A673 (cell line): Measurements from ENCODE around the gene NT5C. TPM values are rescaled to one million over a fixed set of nuclear protein-coding genes. Genes with fewer than 3 reads are reported as not detected.

Source experiments
- BruUV-seq: library from RNA; stranded (reverse); fragments of 400-500 nt; replicated peaks from 2 replicates; lab custom pipeline; 2021; lab: Mats Ljungman, UMichigan
- CTCF ChIA-PET: fragments of 300-600 bp; sonication (Branson Sonifier 250); formaldehyde crosslinking; loops from one replicate; lab custom pipeline; 2022; ENCODE audit warnings: antibody characterized with exemption; lab: Charles Lee
- POLR2A ChIA-PET: fragments of 300-600 bp; sonication (Branson Sonifier 250); formaldehyde crosslinking; loops from one replicate; lab custom pipeline; 2022; ENCODE audit warnings: antibody characterized with exemption; ENCODE audit not compliant: low non-redundant PET; lab: Charles Lee
- DNase-seq: peaks from one replicate; pipeline ENCODE4 v3.0.0-alpha.2; 2015; ENCODE audit warnings: low spot score
- H3K27ac ChIP-seq: fragments of 200-600 bp; sonication (generic); 2 replicates; pipeline ENCODE4 v1.5.1; 2016; ENCODE audit warnings: mixed run types, low read depth, mild to moderate bottlenecking, mixed read lengths, antibody characterized with exemption, low read length; ENCODE audit not compliant: poor library complexity, severe bottlenecking
- H3K27me3 ChIP-seq: fragments of 200-600 bp; sonication (generic); replicated peaks from 2 replicates; pipeline ENCODE4 v1.6.1; 2017; ENCODE audit warnings: mixed run types, low read depth, mild to moderate bottlenecking, mixed read lengths, antibody characterized with exemption, low read length; ENCODE audit not compliant: insufficient read depth, poor library complexity
- H3K36me3 ChIP-seq: fragments of 200-600 bp; sonication (generic); 2 replicates; pipeline ENCODE4 v1.6.1; 2016; ENCODE audit warnings: mixed run types, mild to moderate bottlenecking, mixed read lengths, antibody characterized with exemption, low read length; ENCODE audit not compliant: insufficient read depth, poor library complexity, severe bottlenecking
- H3K4me1 ChIP-seq: fragments of 200-600 bp; sonication (generic); 2 replicates; pipeline ENCODE4 v1.6.1; 2017; ENCODE audit warnings: mixed run types, mild to moderate bottlenecking, mixed read lengths, antibody characterized with exemption, low read length; ENCODE audit not compliant: insufficient read depth, poor library complexity, severe bottlenecking
- H3K4me3 ChIP-seq: fragments of 200-600 bp; sonication (generic); 2 replicates; pipeline ENCODE4 v1.5.1; 2016; ENCODE audit warnings: low read depth, mixed run types, mild to moderate bottlenecking, mixed read lengths, low read length; ENCODE audit not compliant: poor library complexity, severe bottlenecking
- H3K9me3 ChIP-seq: fragments of 200-600 bp; sonication (generic); 2 replicates; pipeline ENCODE4 v1.6.1; 2016; ENCODE audit warnings: mixed run types, low read depth, mild to moderate bottlenecking, mixed read lengths, antibody characterized with exemption, low read length; ENCODE audit not compliant: poor library complexity, severe bottlenecking
- EZH2 ChIP-seq: fragments of 200-600 bp; sonication (generic); IDR thresholded peaks from 2 replicates; pipeline ENCODE4 v1.6.1; 2017; ENCODE audit warnings: borderline replicate concordance, low read depth, mild to moderate bottlenecking, mixed read lengths, antibody characterized with exemption, low read length; ENCODE audit not compliant: poor library complexity, severe bottlenecking
- intact Hi-C: fragments of 100-400 bp; cut with micrococcal nuclease; formaldehyde crosslinking; loops from one replicate; pipeline ENCODE4 v1.10.0; 2022; ENCODE audit not compliant: unreplicated experiment
- total RNA-seq: library from RNA; stranded (reverse); gene quantifications from 2 replicates; pipeline ENCODE4 v1.2.3, GENCODE V29; 2021
- TF ChIP-seq, protein P1 (sequence below): fragments of 300-800, 200-600 bp; sonication (generic); conservative IDR thresholded peaks from 2 replicates; pipeline ENCODE4 v1.5.1; 2017; ENCODE audit warnings: low read depth, mild to moderate bottlenecking, antibody characterized with exemption, low read length, moderate library complexity, mixed read lengths

The NT5C gene
- total RNA-seq, 1 experiment from 2014 or later, result 43.3 TPM

DNA sequence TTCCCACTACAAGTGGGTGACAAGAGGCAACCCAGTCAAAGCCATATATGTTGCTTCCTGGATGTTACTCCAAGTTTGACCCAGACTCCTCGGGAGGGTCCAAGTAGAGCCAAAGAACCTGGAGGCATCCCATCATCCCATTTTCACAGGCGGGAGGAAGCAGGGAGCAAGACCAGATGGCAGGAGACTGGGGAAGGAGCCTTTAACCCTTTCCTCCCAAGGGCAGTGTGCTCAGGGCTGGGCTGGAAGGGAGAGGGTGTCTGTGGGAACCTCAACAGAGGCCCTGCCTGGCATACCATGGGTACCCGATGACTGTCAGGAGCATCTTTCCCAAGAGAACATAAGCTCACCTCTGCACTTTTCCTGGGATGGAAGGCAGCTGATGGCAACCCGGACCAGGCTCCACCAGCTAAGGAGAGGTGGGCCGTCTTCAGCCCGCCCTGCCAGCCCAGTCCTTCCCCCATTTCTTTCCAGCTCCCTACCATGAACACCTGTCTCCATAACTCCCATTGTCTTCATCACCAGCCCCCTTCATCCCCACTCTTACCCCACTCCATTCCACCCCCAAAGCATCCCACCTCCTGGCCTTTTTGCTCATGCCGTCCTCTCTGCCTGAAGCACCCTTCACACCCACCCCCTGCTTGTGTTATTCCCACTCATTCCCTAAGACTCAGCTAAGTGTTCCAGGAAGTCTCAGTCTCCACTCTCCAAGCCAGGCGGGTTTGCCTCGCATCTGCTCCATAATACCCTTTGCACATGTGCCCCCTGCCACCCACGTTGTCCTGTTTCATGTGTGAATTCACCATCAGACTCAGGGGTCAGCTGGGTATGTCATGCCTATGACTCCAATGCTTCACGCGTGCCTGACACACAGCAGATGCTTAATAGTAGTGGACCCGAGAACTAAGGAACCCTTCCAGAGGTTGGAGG lies 49.7 kb downstream of the NT5C start:
- TF ChIP-seq EZH2, result no peak
- TF ChIP-seq, protein P1, sequence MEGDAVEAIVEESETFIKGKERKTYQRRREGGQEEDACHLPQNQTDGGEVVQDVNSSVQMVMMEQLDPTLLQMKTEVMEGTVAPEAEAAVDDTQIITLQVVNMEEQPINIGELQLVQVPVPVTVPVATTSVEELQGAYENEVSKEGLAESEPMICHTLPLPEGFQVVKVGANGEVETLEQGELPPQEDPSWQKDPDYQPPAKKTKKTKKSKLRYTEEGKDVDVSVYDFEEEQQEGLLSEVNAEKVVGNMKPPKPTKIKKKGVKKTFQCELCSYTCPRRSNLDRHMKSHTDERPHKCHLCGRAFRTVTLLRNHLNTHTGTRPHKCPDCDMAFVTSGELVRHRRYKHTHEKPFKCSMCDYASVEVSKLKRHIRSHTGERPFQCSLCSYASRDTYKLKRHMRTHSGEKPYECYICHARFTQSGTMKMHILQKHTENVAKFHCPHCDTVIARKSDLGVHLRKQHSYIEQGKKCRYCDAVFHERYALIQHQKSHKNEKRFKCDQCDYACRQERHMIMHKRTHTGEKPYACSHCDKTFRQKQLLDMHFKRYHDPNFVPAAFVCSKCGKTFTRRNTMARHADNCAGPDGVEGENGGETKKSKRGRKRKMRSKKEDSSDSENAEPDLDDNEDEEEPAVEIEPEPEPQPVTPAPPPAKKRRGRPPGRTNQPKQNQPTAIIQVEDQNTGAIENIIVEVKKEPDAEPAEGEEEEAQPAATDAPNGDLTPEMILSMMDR, result no peak
- POLR2A ChIA-PET, result no interaction called here
- Histone ChIP-seq H3K27me3 (no peaks in the 10 kb centered on the region), H3K4me3 (no peak overlapping the region), H3K36me3 (no peaks in the 10 kb centered on the region), H3K27ac (no peak overlapping the region), H3K4me1 (peaks cover 15% of the 10 kb centered on the region), H3K9me3 (no peaks in the 10 kb centered on the region)
- no peak for DNase-seq
- BruUV-seq, result no TSS peak
- CTCF ChIA-PET, result no interaction called here
- intact Hi-C loops, result no loop called here

Other genes starting within 250 kb of the NT5C start
- gene FADS6, start 238.1 kb downstream of the NT5C start, total RNA-seq, result not detected in 2 replicates
- not detected in 2 replicates for gene USH1G, start 208.5 kb downstream of the NT5C start, total RNA-seq
- not detected in 2 replicates for gene OTOP2, start 207.5 kb downstream of the NT5C start, total RNA-seq
- not detected in 2 replicates for gene OTOP3, start 195.8 kb downstream of the NT5C start, total RNA-seq
- gene HID1, start 159.0 kb downstream of the NT5C start, total RNA-seq, result 1.2 and 2.9 TPM in 2 replicates
- 5.8 and 7.6 TPM in 2 replicates for gene CDR2L, start 144.1 kb downstream of the NT5C start, total RNA-seq
- 59.9 and 61.4 TPM in 2 replicates for gene MRPL58, start 119.1 kb downstream of the NT5C start, total RNA-seq
- gene ATP5PD, start 84.8 kb downstream of the NT5C start, total RNA-seq, result 291 and 311 TPM in 2 replicates
- 25.6 and 25.7 TPM in 2 replicates for gene KCTD2, start 84.5 kb downstream of the NT5C start, total RNA-seq
- gene SLC16A5, start 43.8 kb downstream of the NT5C start, total RNA-seq, result 0.80 and 3.1 TPM in 2 replicates
- 11.8 and 12.3 TPM in 2 replicates for gene ARMC7, start 21.8 kb downstream of the NT5C start, total RNA-seq
- gene JPT1, start 22.8 kb upstream of the NT5C start, total RNA-seq, result 493 and 526 TPM in 2 replicates
- gene SUMO2, start 51.2 kb upstream of the NT5C start, total RNA-seq, result 681 and 703 TPM in 2 replicates
- 140 and 156 TPM in 2 replicates for gene NUP85, start 73.9 kb upstream of the NT5C start, total RNA-seq
- gene GGA3, start 129.9 kb upstream of the NT5C start, total RNA-seq, result 52.7 and 55.8 TPM in 2 replicates
- gene MRPS7, start 130.1 kb upstream of the NT5C start, total RNA-seq, result 103 and 105 TPM in 2 replicates
- gene MIF4GD, start 139.5 kb upstream of the NT5C start, total RNA-seq, result 14.7 and 22.4 TPM in 2 replicates
- 40.0 and 45.0 TPM in 2 replicates for gene SLC25A19, start 157.7 kb upstream of the NT5C start, total RNA-seq